SK-N-SH treated with all-trans-retinoic acid at 6 μM for 48 hours (cell line): ENCODE measurements around the gene CNTN1.

Experiments used
- ATAC-seq: fragments of 200-7000 bp; cut with Tn5 transposase; 3 replicates; pipeline ENCODE4 v1.9.1; 2020; ENCODE audit warnings: mild to moderate bottlenecking, moderate library complexity
- ARNTL ChIP-seq: fragments of 450-650 bp; formaldehyde crosslinking; IDR thresholded peaks from 2 replicates; pipeline ENCODE4 v1.5.0; 2020; ENCODE audit warnings: low read depth, mild to moderate bottlenecking, moderate library complexity, borderline replicate concordance
- BACH2 ChIP-seq: fragments of 250-450 bp; sonication (Bioruptor Pico); IDR thresholded peaks from 2 replicates; pipeline ENCODE4 v1.9.0; 2021; ENCODE audit warnings: mild to moderate bottlenecking, borderline replicate concordance
- CSDC2 ChIP-seq: fragments of 250-450 bp; sonication (Bioruptor Pico); IDR thresholded peaks from 2 replicates; pipeline ENCODE4 v1.5.0; 2020; ENCODE audit warnings: mild to moderate bottlenecking, moderate library complexity
- GLIS3 ChIP-seq: fragments of 250-450 bp; sonication (Bioruptor Pico); IDR thresholded peaks from 2 replicates; pipeline ENCODE4 v1.5.0; 2020; ENCODE audit warnings: mild to moderate bottlenecking, moderate library complexity
- ISL1 ChIP-seq: fragments of 250-450 bp; sonication (Bioruptor Pico); IDR thresholded peaks from 2 replicates; pipeline ENCODE4 v2.1.2; 2022; ENCODE audit warnings: mild to moderate bottlenecking, moderate library complexity
- PPARA ChIP-seq: fragments of 250-450 bp; sonication (Bioruptor Pico); IDR thresholded peaks from 2 replicates; pipeline ENCODE4 v1.5.0; 2020; ENCODE audit warnings: mild to moderate bottlenecking, borderline replicate concordance
- RARB ChIP-seq: fragments of 250-450 bp; sonication (Bioruptor Pico); IDR thresholded peaks from 2 replicates; pipeline ENCODE4 v1.8.0; 2021; ENCODE audit warnings: mild to moderate bottlenecking, moderate library complexity
- TCF4 ChIP-seq: fragments of 250-450 bp; sonication (Bioruptor Pico); IDR thresholded peaks from 2 replicates; pipeline ENCODE4 v1.8.0; 2021; ENCODE audit warnings: mild to moderate bottlenecking, moderate library complexity, borderline replicate concordance
- TOX ChIP-seq: fragments of 250-450 bp; sonication (Bioruptor Pico); IDR thresholded peaks from 2 replicates; pipeline ENCODE4 v1.8.0; 2021; ENCODE audit warnings: mild to moderate bottlenecking, moderate library complexity, borderline replicate concordance
- ZC3H10 ChIP-seq: fragments of 250-450 bp; sonication (Bioruptor Pico); IDR thresholded peaks from 2 replicates; pipeline ENCODE4 v1.5.1; 2021; ENCODE audit warnings: mild to moderate bottlenecking, moderate library complexity
- ZFP3 ChIP-seq: fragments of 250-450 bp; sonication (Bioruptor Pico); IDR thresholded peaks from 2 replicates; pipeline ENCODE4 v1.5.0; 2020; ENCODE audit warnings: mild to moderate bottlenecking, moderate library complexity
- ZFP30 ChIP-seq: fragments of 450-650 bp; formaldehyde crosslinking; IDR thresholded peaks from 2 replicates; pipeline ENCODE4 v1.5.0; 2022; ENCODE audit warnings: mild to moderate bottlenecking, moderate library complexity
- ZNF565 ChIP-seq: fragments of 450-650 bp; formaldehyde crosslinking; conservative IDR thresholded peaks from 2 replicates; pipeline ENCODE4 v1.5.0; 2020; ENCODE audit warnings: low read depth, mild to moderate bottlenecking, moderate library complexity
- ZNF70 ChIP-seq: fragments of 450-650 bp; formaldehyde crosslinking; IDR thresholded peaks from 2 replicates; pipeline ENCODE4 v1.5.0; 2020; ENCODE audit warnings: mild to moderate bottlenecking, moderate library complexity
- ZNF8 ChIP-seq: fragments of 450-650 bp; formaldehyde crosslinking; IDR thresholded peaks from 2 replicates; pipeline ENCODE4 v1.5.0; 2020; ENCODE audit warnings: mild to moderate bottlenecking, moderate library complexity
- TF ChIP-seq, protein P1 (sequence below): fragments of 250-450 bp; sonication (Bioruptor Pico); IDR thresholded peaks from 2 replicates; pipeline ENCODE4 v1.5.1; 2020; ENCODE audit warnings: low read depth, mild to moderate bottlenecking, moderate library complexity
- TF ChIP-seq, protein P2 (sequence below): fragments of 250-450 bp; sonication (Bioruptor Pico); IDR thresholded peaks from 2 replicates; pipeline ENCODE4 v1.8.0; 2020; ENCODE audit warnings: mild to moderate bottlenecking, moderate library complexity, borderline replicate concordance
- TF ChIP-seq, protein P3 (sequence below): fragments of 250-450 bp; sonication (Bioruptor Pico); IDR thresholded peaks from 2 replicates; pipeline ENCODE4 v1.5.1; 2021; ENCODE audit warnings: mild to moderate bottlenecking, moderate library complexity
- TF ChIP-seq, protein P4 (sequence below): fragments of 250-450 bp; sonication (Bioruptor Pico); IDR thresholded peaks from 2 replicates; pipeline ENCODE4 v1.5.0; 2020; ENCODE audit warnings: mild to moderate bottlenecking, moderate library complexity
- TF ChIP-seq, protein P5 (sequence below): fragments of 250-450 bp; sonication (Bioruptor Pico); IDR thresholded peaks from 2 replicates; pipeline ENCODE4 v1.8.0; 2021; ENCODE audit warnings: low read depth, mild to moderate bottlenecking, moderate library complexity, borderline replicate concordance

CNTN1 gene

DNA sequence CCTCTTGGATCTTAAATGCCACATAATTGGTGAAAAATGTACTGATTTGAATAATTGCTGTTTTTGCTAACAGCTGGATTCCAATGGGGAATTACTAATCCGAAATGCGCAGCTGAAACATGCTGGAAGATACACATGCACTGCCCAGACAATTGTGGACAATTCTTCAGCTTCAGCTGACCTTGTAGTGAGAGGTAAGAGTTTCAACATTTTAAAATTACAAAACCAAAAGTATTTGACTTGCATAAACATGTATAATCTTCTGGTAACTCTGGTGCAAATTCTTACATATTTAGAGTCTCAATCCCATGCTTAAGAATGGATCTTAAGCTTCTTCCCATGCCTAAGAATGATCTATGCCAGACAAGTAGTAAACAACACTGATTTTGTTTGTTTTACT lies 266.8 kb downstream of the CNTN1 start:
- no peak for TF ChIP-seq ZC3H10
- TF ChIP-seq, protein P1, sequence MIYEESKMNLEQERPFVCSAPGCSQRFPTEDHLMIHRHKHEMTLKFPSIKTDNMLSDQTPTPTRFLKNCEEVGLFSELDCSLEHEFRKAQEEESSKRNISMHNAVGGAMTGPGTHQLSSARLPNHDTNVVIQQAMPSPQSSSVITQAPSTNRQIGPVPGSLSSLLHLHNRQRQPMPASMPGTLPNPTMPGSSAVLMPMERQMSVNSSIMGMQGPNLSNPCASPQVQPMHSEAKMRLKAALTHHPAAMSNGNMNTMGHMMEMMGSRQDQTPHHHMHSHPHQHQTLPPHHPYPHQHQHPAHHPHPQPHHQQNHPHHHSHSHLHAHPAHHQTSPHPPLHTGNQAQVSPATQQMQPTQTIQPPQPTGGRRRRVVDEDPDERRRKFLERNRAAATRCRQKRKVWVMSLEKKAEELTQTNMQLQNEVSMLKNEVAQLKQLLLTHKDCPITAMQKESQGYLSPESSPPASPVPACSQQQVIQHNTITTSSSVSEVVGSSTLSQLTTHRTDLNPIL (CRISPR knock-in tag) = no peak
- no peak for TF ChIP-seq TCF4 (CRISPR knock-in tag)
- no peak for TF ChIP-seq TOX (CRISPR knock-in tag)
- TF ChIP-seq, protein P2, sequence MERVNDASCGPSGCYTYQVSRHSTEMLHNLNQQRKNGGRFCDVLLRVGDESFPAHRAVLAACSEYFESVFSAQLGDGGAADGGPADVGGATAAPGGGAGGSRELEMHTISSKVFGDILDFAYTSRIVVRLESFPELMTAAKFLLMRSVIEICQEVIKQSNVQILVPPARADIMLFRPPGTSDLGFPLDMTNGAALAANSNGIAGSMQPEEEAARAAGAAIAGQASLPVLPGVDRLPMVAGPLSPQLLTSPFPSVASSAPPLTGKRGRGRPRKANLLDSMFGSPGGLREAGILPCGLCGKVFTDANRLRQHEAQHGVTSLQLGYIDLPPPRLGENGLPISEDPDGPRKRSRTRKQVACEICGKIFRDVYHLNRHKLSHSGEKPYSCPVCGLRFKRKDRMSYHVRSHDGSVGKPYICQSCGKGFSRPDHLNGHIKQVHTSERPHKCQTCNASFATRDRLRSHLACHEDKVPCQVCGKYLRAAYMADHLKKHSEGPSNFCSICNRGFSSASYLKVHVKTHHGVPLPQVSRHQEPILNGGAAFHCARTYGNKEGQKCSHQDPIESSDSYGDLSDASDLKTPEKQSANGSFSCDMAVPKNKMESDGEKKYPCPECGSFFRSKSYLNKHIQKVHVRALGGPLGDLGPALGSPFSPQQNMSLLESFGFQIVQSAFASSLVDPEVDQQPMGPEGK (CRISPR knock-in tag) = no peak
- TF ChIP-seq ZFP3 (CRISPR knock-in tag) = no peak
- TF ChIP-seq, protein P3, sequence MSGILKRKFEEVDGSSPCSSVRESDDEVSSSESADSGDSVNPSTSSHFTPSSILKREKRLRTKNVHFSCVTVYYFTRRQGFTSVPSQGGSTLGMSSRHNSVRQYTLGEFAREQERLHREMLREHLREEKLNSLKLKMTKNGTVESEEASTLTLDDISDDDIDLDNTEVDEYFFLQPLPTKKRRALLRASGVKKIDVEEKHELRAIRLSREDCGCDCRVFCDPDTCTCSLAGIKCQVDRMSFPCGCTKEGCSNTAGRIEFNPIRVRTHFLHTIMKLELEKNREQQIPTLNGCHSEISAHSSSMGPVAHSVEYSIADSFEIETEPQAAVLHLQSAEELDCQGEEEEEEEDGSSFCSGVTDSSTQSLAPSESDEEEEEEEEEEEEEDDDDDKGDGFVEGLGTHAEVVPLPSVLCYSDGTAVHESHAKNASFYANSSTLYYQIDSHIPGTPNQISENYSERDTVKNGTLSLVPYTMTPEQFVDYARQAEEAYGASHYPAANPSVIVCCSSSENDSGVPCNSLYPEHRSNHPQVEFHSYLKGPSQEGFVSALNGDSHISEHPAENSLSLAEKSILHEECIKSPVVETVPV (CRISPR knock-in tag) = no peak
- TF ChIP-seq ZNF565 = no peak
- TF ChIP-seq ZFP30 (CRISPR knock-in tag) = no peak
- TF ChIP-seq, protein P4, sequence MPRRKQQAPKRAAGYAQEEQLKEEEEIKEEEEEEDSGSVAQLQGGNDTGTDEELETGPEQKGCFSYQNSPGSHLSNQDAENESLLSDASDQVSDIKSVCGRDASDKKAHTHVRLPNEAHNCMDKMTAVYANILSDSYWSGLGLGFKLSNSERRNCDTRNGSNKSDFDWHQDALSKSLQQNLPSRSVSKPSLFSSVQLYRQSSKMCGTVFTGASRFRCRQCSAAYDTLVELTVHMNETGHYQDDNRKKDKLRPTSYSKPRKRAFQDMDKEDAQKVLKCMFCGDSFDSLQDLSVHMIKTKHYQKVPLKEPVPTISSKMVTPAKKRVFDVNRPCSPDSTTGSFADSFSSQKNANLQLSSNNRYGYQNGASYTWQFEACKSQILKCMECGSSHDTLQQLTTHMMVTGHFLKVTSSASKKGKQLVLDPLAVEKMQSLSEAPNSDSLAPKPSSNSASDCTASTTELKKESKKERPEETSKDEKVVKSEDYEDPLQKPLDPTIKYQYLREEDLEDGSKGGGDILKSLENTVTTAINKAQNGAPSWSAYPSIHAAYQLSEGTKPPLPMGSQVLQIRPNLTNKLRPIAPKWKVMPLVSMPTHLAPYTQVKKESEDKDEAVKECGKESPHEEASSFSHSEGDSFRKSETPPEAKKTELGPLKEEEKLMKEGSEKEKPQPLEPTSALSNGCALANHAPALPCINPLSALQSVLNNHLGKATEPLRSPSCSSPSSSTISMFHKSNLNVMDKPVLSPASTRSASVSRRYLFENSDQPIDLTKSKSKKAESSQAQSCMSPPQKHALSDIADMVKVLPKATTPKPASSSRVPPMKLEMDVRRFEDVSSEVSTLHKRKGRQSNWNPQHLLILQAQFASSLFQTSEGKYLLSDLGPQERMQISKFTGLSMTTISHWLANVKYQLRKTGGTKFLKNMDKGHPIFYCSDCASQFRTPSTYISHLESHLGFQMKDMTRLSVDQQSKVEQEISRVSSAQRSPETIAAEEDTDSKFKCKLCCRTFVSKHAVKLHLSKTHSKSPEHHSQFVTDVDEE (CRISPR knock-in tag) = no peak
- no peak for TF ChIP-seq ISL1 (CRISPR knock-in tag)
- TF ChIP-seq ZNF70 (CRISPR knock-in tag) = no peak
- TF ChIP-seq PPARA (CRISPR knock-in tag) = no peak
- TF ChIP-seq CSDC2 (CRISPR knock-in tag) = no peak
- no peak for ATAC-seq

DNA sequence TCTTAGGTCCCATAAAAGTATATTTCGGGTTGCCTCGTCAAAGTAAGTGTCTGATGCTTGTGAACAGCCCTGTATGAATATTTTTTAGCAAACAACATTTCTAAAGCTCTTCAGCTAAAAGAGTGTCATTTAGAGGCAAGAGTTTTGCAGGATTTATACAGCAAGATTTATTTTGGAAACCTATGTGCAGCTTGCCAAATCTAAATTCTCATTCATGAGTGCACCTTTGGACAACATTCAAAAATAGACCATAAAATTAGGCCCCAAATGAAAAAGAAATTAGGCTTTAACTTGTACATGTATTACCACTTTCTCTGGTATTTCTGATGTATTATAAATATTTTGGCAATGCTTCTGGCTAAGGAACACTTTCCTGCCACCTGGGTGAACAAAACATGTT lies 271.5 kb downstream of the CNTN1 start:
- TF ChIP-seq ZNF8 (CRISPR knock-in tag) (no peak), PPARA (CRISPR knock-in tag) (no peak), ISL1 (CRISPR knock-in tag) (no peak), BACH2 (CRISPR knock-in tag) (no peak), CSDC2 (CRISPR knock-in tag) (no peak), ZNF565 (no peak), TOX (CRISPR knock-in tag) (no peak), ZNF70 (CRISPR knock-in tag) (no peak)
- TF ChIP-seq, protein P1 (CRISPR knock-in tag) = no peak
- TF ChIP-seq, all 23 proteins: peak for 0
- no peak for ATAC-seq

DNA sequence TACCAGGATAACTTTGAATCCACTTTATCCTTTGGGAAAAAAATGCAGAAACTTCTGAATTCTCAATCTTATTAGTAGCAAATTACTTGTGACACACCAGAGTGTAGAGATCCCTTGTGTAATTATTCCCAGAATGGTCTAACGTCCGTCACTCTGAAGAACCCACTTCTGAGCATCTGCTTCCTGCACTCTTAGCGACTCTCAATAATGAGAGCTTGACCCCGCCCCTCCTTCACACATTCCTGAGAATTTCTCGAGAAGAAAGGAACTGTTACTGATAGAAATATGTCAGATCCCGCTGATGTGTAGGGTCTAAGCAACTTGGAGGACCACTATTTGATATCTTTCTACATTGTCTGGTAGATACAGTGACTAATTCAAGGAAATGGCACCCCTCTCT lies 277.6 kb downstream of the CNTN1 start:
- no peak for ATAC-seq
- TF ChIP-seq RARB (CRISPR knock-in tag) = no peak
- TF ChIP-seq BACH2 (CRISPR knock-in tag) = no peak
- TF ChIP-seq ARNTL (CRISPR knock-in tag) = no peak
- no peak for TF ChIP-seq ZNF70 (CRISPR knock-in tag)
- TF ChIP-seq, protein P3 (CRISPR knock-in tag) = no peak
- TF ChIP-seq CSDC2 (CRISPR knock-in tag) = no peak
- TF ChIP-seq, protein P5, sequence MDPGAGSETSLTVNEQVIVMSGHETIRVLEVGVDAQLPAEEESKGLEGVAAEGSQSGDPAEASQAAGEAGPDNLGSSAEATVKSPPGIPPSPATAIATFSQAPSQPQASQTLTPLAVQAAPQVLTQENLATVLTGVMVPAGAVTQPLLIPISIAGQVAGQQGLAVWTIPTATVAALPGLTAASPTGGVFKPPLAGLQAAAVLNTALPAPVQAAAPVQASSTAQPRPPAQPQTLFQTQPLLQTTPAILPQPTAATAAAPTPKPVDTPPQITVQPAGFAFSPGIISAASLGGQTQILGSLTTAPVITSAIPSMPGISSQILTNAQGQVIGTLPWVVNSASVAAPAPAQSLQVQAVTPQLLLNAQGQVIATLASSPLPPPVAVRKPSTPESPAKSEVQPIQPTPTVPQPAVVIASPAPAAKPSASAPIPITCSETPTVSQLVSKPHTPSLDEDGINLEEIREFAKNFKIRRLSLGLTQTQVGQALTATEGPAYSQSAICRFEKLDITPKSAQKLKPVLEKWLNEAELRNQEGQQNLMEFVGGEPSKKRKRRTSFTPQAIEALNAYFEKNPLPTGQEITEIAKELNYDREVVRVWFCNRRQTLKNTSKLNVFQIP (CRISPR knock-in tag) = no peak
- no peak for TF ChIP-seq TOX (CRISPR knock-in tag)
- no peak for TF ChIP-seq ZNF8 (CRISPR knock-in tag)
- TF ChIP-seq GLIS3 (CRISPR knock-in tag) = no peak
